ENCODE measurements around the gene PODN. TPM values are rescaled to one million over a fixed set of nuclear protein-coding genes. Genes with fewer than 3 reads are reported as not detected.

PODN gene
- total RNA-seq, 2 experiments from 2014 or later = not detected

DNA sequence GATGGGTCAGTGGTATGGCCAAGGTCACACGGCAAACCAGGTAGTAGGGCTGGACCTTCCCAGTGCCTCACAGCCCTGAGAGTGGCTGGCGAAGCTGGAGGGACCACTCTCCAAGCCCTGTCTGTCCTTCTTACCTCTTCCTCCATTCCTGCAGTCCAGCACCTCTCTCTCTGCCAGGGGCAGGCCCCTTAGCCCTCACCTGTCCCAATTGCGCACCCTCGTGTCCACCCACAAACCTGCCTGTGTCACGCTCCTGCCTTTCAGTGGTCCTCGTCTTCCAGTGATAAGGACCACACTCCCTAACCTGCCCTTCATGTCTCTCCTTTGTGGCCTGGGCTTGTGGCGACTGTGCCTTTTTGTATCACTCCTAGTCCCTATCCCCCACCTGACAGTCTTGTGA, 3.4 kb downstream of the PODN start:
- Mint-ChIP-seq H3K36me3 (ENCODE audit: low read depth) (no peaks in the 10 kb centered on the region), H3K27me3 (peaks cover 32% of the 10 kb centered on the region), H3K4me3 (no peak overlapping the region), H3K4me1 (ENCODE audit: low read depth) (peaks cover 4% of the 10 kb centered on the region), H3K27ac (no peak overlapping the region), H3K9me3 (no peaks in the 10 kb centered on the region)
- intact Hi-C loops (cut with micrococcal nuclease) = no loop called here
- ChIA-PET POLR2A (no interaction called here), CTCF (no interaction called here)
- DNase-seq (no peak), ATAC-seq (no peak)
- TF ChIP-seq, protein P1, sequence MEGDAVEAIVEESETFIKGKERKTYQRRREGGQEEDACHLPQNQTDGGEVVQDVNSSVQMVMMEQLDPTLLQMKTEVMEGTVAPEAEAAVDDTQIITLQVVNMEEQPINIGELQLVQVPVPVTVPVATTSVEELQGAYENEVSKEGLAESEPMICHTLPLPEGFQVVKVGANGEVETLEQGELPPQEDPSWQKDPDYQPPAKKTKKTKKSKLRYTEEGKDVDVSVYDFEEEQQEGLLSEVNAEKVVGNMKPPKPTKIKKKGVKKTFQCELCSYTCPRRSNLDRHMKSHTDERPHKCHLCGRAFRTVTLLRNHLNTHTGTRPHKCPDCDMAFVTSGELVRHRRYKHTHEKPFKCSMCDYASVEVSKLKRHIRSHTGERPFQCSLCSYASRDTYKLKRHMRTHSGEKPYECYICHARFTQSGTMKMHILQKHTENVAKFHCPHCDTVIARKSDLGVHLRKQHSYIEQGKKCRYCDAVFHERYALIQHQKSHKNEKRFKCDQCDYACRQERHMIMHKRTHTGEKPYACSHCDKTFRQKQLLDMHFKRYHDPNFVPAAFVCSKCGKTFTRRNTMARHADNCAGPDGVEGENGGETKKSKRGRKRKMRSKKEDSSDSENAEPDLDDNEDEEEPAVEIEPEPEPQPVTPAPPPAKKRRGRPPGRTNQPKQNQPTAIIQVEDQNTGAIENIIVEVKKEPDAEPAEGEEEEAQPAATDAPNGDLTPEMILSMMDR (IDR thresholded peaks at IDR 0.05) = no peak

DNA sequence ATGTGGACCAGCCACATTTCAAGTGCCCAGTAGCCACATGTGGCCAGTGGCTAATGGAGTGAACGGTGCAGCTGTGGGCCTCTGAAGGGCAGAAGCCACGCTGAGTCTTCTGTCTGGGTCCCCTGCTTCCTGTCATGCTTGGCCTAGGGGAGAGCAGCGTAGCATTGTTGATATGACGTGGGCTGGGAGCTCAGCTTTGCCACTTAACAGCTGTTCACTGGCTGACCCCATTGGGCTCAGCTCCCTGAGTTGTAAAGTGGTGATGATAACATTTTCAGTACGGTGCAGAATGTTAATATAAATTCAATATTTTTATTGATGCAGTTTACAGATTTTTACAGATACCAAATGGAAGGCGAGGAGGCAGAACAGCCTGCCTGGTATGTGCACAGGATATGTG, 4.5 kb downstream of the PODN start:
- H3K4me1 Mint-ChIP-seq (ENCODE audit: low read depth) = peaks cover 4% of the 10 kb centered on the region

DNA sequence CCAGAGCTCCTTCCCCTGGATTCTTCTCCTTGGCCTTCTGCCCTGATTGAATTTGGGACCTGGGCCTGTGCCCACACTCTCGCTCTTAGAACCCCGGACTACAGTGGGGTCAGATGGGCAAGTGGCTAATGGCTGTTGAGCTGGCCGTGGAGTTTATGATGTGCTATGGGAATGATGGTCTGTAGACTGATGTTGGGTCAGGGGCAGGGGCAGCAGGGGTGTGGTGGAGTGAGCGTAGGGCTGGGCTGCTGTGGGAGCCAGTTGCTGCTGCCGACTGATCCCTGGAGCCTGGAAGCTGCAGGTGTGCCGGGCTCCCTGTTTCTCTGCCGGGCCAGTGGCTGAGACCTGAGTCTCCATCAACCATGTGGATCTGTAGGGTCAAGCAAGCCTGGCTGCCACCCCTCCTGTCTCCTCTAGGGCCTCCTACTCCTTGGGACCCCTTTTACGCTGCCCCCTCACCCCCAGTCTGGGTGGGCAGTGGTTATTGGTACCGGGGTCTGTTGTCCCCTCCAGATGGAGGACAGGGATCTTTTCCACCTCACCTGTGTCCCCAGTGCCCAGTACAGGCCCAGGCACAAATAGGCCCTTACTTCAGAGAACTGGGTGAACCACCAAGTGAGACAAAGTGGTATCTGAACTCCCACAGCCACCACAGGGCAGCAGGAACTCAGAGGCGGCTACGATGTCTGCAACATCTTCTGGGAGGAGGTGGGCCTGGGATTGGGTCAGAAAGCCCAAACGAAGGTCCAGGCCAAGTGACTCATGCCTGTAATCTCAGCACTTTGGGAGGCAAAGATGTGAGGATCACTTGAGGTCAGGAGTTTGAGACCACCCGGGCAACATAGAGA, 5.1 kb downstream of the PODN start:
- POLR2A ChIA-PET = no interaction called here
- ATAC-seq (no peak), DNase-seq (no peak)
- Mint-ChIP-seq H3K27me3 (peaks cover 17% of the 10 kb centered on the region), H3K4me3 (no peak overlapping the region), H3K27ac (no peak overlapping the region), H3K4me1 (ENCODE audit: low read depth) (peaks cover 4% of the 10 kb centered on the region), H3K36me3 (ENCODE audit: low read depth) (no peaks in the 10 kb centered on the region), H3K9me3 (no peaks in the 10 kb centered on the region)
- intact Hi-C loops (cut with micrococcal nuclease) = no loop called here
- TF ChIP-seq, protein P1 (IDR thresholded peaks at IDR 0.05) = no peak
- CTCF ChIA-PET = no interaction called here

More for the DNA sequence above, 4.5 kb downstream of the PODN start:
- ChIA-PET CTCF (no interaction called here), POLR2A (no interaction called here)
- intact Hi-C loops (cut with micrococcal nuclease) = no loop called here
- DNase-seq (no peak), ATAC-seq (no peak)
- Mint-ChIP-seq H3K27me3 (peaks cover 21% of the 10 kb centered on the region), H3K27ac (no peak overlapping the region), H3K36me3 (ENCODE audit: low read depth) (no peaks in the 10 kb centered on the region), H3K9me3 (no peaks in the 10 kb centered on the region), H3K4me3 (no peak overlapping the region)
- TF ChIP-seq, protein P1 (IDR thresholded peaks at IDR 0.05) = no peak

DNA sequence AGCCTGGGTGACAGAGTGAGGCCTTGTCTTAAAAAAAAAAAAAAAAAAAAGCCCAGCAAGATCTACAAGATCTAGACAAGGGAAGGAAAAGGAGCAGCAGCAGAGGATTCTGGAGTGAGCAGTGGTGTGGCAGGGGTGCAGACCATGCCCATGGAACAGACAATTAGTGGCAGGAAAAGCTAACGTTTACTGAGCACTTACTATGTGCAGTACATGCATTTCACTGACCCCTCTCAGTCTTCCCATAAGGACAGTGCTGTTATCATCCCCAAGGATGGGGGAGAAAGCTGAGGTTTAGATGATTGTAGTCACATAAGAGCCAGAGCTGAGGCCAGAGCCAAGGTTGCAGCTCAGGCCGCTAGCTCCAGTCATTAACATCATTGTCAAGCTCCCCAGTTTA, 5.9 kb downstream of the PODN start:
- intact Hi-C loops (cut with micrococcal nuclease) = no loop called here
- H3K27me3 Mint-ChIP-seq = peaks cover 13% of the 10 kb centered on the region
- CTCF ChIA-PET = interaction anchor here (1.3 kb wide), 1 partner anchor 9 kb away, joined by 4 read pairs; no protein-coding TSS in a partner anchor
- TF ChIP-seq, protein P1 (IDR thresholded peaks at IDR 0.05) = no peak
- H3K27ac Mint-ChIP-seq = no peak overlapping the region
- peaks cover 4% of the 10 kb centered on the region for H3K4me1 Mint-ChIP-seq (ENCODE audit: low read depth)
- ATAC-seq (no peak), DNase-seq (no peak)
- POLR2A ChIA-PET = no interaction called here
- H3K4me3 Mint-ChIP-seq = no peak overlapping the region
- H3K36me3 Mint-ChIP-seq (ENCODE audit: low read depth) = no peaks in the 10 kb centered on the region
- no peaks in the 10 kb centered on the region for H3K9me3 Mint-ChIP-seq

DNA sequence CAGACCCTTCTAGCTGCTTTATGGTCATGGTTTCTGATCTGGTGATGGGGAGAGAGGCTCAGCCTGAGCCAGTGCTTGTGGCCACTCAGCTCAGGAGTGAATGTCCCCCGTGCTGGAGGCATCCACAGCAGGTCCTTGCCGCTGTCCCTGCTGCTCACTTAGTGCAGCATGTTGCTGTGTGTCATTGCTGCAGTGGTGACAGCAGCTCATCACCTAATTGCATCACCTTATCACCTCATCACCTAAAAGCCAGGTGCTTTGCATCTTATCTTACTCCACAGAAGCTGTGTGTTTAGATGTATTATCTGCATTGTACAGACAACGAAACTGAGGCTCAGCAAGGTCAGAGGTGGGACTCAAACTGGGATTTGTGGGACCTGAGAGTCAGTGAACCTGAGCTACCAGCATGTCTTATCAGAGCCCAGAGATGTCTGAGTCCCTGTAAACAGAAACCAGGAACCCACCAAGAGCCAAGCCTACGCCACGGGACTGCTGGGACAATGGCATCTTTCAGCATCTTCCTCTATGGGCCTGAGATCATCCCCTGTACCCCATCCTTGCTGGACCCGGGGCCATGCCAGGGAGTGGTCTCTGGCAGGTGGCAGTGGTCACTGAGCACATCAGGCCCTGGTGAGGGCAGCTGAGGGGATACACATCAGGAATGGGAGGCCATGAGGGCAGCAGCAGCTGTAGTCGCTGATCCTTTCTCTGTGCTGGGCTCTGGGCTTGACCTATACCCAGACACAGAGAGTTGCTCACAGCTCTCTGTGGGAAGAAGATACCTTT, 6.5 kb downstream of the PODN start:
- intact Hi-C loops (cut with micrococcal nuclease) = no loop called here
- Mint-ChIP-seq H3K4me1 (ENCODE audit: low read depth) (no peaks in the 10 kb centered on the region), H3K9me3 (no peaks in the 10 kb centered on the region), H3K4me3 (no peak overlapping the region), H3K27me3 (peaks cover 7% of the 10 kb centered on the region), H3K36me3 (ENCODE audit: low read depth) (no peaks in the 10 kb centered on the region), H3K27ac (no peak overlapping the region)
- TF ChIP-seq, protein P1 (IDR thresholded peaks at IDR 0.05) = no peak
- POLR2A ChIA-PET = interaction anchor here (0.9 kb wide), 1 partner anchor 8 kb away, joined by 3 read pairs; no protein-coding TSS in a partner anchor
- CTCF ChIA-PET = interaction anchor here (1.3 kb wide), 1 partner anchor 8 kb away, joined by 4 read pairs; no protein-coding TSS in a partner anchor
- DNase-seq (no peak), ATAC-seq (no peak)
